HepG2 (cell line): ENCODE measurements around the gene ZNF284. TPM values are rescaled to one million over a fixed set of nuclear protein-coding genes. Genes with fewer than 3 reads are reported as not detected.

Experiments used
- ARNT ChIP-seq: fragments of 450-650 bp; IDR thresholded peaks from 2 replicates; pipeline ENCODE4 v1.6.1; 2017
- ARNT2 ChIP-seq: sonication (generic); formaldehyde crosslinking; IDR thresholded peaks from 2 replicates; pipeline ENCODE4 v1.8.0; 2022; ENCODE audit warnings: mild to moderate bottlenecking, low read depth, missing genetic modification reagents, moderate library complexity
- ATF4 ChIP-seq, 2 experiments: fragments of 450-650 bp in 1 of 2; sonication (generic) in 1 of 2; formaldehyde crosslinking; IDR thresholded peaks; 2 replicates each; pipeline versions ENCODE4 v1.5.0 to v1.8.0; 2020 to 2022; ENCODE audit warnings: mild to moderate bottlenecking in 1 of 2, missing genetic modification reagents in 1 of 2
- ELF1 ChIP-seq: sonication (generic); formaldehyde crosslinking; IDR thresholded peaks from 2 replicates; pipeline ENCODE4 v1.4.0; 2020; ENCODE audit warnings: missing genetic modification reagents
- MXI1 ChIP-seq: IDR thresholded peaks from 3 replicates; pipeline ENCODE4 v1.6.1; 2012; ENCODE audit warnings: low read depth, low read length, inconsistent platforms, borderline replicate concordance
- SNAPC2 ChIP-seq: sonication (generic); formaldehyde crosslinking; IDR thresholded peaks from 2 replicates; pipeline ENCODE4 v1.8.1; 2022; ENCODE audit warnings: mild to moderate bottlenecking, missing genetic modification reagents
- SRSF4 ChIP-seq: fragments of 200-400 bp; formaldehyde crosslinking; IDR thresholded peaks from one replicate; pipeline ENCODE4 v1.6.1; 2018; ENCODE audit warnings: mild to moderate bottlenecking, low read depth, low read length, moderate library complexity; ENCODE audit not compliant: poor library complexity, severe bottlenecking
- ZNF143 ChIP-seq: sonication (generic); formaldehyde crosslinking; IDR thresholded peaks from 2 replicates; pipeline ENCODE4 v1.4.0; 2020; ENCODE audit warnings: missing genetic modification reagents
- ZNF383 ChIP-seq: sonication (generic); formaldehyde crosslinking; IDR thresholded peaks from 2 replicates; pipeline ENCODE4 v1.4.0; 2020; ENCODE audit warnings: missing genetic modification reagents, mild to moderate bottlenecking, borderline replicate concordance
- ZNF556 ChIP-seq: sonication (generic); formaldehyde crosslinking; IDR thresholded peaks from 2 replicates; pipeline ENCODE4 v1.4.0; 2020; ENCODE audit warnings: mild to moderate bottlenecking, missing genetic modification reagents, borderline replicate concordance
- ZNF7 ChIP-seq: IDR thresholded peaks from 2 replicates; pipeline ENCODE4 v1.6.1; 2016; ENCODE audit warnings: missing biosample characterization, missing genetic modification reagents
- polyA plus RNA-seq, 8 experiments: library from polyadenylated mRNA; depleted of rRNA in 3 of 8; stranded (reverse) in 7 of 8; unstranded in 1 of 8; fragments of >200 nt; fragmentation: Illumina TruSeq in 4 of 8; extraction: Trizol in 4 of 8; gene quantifications; 2 replicates each; pipeline versions ENCODE4 v1.2.1 to v1.2.3, GENCODE V29; 2011 to 2016; ENCODE audit warnings: low read depth in 4 of 8, missing spikeins in 1 of 8, mixed read lengths in 1 of 8; ENCODE audit not compliant: insufficient read depth in 1 of 8
- total RNA-seq, 5 experiments: library from RNA; depleted of rRNA; stranded (reverse); fragments of >200 nt; fragmentation: Illumina TruSeq; extraction: Trizol; gene quantifications; 2 replicates each; pipeline ENCODE4 v1.2.3, GENCODE V29; 2016; ENCODE audit warnings: low read depth in 1 of 5
- TF ChIP-seq, protein P1 (sequence below): sonication (generic); formaldehyde crosslinking; IDR thresholded peaks from 2 replicates; pipeline ENCODE4 v1.5.0; 2020; ENCODE audit warnings: mild to moderate bottlenecking, missing genetic modification reagents, borderline replicate concordance
- TF ChIP-seq, protein P2 (sequence below): sonication (generic); formaldehyde crosslinking; IDR thresholded peaks from 2 replicates; pipeline ENCODE4 v1.5.1; 2020; ENCODE audit warnings: mild to moderate bottlenecking, missing genetic modification reagents, moderate library complexity

The ZNF284 gene
- total and polyA plus RNA-seq, 2 of the 13 experiments (the other 11 are each of a cell fraction or from before 2014, with no cell fraction given), result 1.2 to 2.3 TPM

DNA sequence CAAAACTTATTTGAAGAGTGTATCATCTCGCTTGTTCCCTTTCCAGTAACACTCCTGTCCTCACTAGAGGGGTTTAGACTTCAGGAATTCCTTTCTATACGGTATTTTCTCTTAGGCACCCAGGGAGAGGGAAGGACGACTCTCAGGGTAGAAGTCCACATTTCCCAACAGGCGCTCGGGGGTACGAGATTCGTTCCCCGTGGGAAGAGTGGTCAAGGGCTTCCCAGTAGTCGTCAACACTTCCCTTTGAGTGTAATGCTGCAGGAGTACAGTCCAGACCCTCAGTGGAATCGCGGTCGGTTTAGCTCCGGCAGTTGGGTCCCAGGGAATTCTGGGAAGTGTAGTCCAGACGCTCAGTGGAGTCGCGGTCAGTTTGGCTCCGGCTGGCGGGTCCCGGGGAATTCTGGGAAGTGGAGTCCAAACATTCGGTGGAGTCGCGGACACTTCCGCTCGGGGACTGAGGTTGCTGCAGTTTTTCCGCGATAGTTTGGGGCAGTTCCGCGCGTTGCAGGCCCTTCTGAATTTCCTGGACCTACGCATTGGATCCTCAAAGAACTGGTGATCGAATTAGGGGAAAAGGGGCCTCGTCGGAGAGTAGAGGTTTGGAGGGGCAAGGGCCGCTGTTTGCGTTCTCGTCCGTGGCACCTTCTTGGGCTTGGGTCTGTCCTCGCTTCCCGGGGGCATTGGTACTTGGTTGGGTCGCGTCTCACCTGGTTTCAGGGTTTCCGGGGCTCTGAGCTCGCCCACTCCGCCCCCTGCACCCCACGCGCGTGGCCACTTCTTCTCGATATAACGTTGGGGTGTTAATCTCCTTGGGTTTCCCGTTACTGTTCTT is 22.2 kb downstream of the ZNF284 start, which contains the start of gene ZNF224 (continued):
- TF ChIP-seq, protein P1, sequence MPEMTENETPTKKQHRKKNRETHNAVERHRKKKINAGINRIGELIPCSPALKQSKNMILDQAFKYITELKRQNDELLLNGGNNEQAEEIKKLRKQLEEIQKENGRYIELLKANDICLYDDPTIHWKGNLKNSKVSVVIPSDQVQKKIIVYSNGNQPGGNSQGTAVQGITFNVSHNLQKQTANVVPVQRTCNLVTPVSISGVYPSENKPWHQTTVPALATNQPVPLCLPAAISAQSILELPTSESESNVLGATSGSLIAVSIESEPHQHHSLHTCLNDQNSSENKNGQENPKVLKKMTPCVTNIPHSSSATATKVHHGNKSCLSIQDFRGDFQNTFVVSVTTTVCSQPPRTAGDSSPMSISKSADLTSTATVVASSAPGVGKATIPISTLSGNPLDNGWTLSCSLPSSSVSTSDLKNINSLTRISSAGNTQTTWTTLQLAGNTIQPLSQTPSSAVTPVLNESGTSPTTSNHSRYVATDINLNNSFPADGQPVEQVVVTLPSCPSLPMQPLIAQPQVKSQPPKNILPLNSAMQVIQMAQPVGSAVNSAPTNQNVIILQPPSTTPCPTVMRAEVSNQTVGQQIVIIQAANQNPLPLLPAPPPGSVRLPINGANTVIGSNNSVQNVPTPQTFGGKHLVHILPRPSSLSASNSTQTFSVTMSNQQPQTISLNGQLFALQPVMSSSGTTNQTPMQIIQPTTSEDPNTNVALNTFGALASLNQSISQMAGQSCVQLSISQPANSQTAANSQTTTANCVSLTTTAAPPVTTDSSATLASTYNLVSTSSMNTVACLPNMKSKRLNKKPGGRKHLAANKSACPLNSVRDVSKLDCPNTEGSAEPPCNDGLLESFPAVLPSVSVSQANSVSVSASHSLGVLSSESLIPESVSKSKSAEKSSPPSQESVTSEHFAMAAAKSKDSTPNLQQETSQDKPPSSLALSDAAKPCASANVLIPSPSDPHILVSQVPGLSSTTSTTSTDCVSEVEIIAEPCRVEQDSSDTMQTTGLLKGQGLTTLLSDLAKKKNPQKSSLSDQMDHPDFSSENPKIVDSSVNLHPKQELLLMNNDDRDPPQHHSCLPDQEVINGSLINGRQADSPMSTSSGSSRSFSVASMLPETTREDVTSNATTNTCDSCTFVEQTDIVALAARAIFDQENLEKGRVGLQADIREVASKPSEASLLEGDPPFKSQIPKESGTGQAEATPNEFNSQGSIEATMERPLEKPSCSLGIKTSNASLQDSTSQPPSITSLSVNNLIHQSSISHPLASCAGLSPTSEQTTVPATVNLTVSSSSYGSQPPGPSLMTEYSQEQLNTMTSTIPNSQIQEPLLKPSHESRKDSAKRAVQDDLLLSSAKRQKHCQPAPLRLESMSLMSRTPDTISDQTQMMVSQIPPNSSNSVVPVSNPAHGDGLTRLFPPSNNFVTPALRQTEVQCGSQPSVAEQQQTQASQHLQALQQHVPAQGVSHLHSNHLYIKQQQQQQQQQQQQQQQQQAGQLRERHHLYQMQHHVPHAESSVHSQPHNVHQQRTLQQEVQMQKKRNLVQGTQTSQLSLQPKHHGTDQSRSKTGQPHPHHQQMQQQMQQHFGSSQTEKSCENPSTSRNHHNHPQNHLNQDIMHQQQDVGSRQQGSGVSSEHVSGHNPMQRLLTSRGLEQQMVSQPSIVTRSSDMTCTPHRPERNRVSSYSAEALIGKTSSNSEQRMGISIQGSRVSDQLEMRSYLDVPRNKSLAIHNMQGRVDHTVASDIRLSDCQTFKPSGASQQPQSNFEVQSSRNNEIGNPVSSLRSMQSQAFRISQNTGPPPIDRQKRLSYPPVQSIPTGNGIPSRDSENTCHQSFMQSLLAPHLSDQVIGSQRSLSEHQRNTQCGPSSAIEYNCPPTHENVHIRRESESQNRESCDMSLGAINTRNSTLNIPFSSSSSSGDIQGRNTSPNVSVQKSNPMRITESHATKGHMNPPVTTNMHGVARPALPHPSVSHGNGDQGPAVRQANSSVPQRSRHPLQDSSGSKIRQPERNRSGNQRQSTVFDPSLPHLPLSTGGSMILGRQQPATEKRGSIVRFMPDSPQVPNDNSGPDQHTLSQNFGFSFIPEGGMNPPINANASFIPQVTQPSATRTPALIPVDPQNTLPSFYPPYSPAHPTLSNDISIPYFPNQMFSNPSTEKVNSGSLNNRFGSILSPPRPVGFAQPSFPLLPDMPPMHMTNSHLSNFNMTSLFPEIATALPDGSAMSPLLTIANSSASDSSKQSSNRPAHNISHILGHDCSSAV (CRISPR knock-in tag), result no peak
- TF ChIP-seq ZNF143, result peak; percentile 96
- peak; percentile 93 for TF ChIP-seq ELF1 (CRISPR knock-in tag)
- TF ChIP-seq ARNT, result no peak
- TF ChIP-seq ATF4 (CRISPR knock-in tag; IDR thresholded peaks at IDR 0.05), result no peak
- no peak for TF ChIP-seq ZNF383
- TF ChIP-seq ARNT2 (CRISPR knock-in tag), result no peak
- 0 out of 2 replicates have a peak, but pooled peaks have one; percentile 68 for TF ChIP-seq SNAPC2 (CRISPR knock-in tag)
- TF ChIP-seq ZNF556 (CRISPR knock-in tag), result no peak
- TF ChIP-seq, protein P2, sequence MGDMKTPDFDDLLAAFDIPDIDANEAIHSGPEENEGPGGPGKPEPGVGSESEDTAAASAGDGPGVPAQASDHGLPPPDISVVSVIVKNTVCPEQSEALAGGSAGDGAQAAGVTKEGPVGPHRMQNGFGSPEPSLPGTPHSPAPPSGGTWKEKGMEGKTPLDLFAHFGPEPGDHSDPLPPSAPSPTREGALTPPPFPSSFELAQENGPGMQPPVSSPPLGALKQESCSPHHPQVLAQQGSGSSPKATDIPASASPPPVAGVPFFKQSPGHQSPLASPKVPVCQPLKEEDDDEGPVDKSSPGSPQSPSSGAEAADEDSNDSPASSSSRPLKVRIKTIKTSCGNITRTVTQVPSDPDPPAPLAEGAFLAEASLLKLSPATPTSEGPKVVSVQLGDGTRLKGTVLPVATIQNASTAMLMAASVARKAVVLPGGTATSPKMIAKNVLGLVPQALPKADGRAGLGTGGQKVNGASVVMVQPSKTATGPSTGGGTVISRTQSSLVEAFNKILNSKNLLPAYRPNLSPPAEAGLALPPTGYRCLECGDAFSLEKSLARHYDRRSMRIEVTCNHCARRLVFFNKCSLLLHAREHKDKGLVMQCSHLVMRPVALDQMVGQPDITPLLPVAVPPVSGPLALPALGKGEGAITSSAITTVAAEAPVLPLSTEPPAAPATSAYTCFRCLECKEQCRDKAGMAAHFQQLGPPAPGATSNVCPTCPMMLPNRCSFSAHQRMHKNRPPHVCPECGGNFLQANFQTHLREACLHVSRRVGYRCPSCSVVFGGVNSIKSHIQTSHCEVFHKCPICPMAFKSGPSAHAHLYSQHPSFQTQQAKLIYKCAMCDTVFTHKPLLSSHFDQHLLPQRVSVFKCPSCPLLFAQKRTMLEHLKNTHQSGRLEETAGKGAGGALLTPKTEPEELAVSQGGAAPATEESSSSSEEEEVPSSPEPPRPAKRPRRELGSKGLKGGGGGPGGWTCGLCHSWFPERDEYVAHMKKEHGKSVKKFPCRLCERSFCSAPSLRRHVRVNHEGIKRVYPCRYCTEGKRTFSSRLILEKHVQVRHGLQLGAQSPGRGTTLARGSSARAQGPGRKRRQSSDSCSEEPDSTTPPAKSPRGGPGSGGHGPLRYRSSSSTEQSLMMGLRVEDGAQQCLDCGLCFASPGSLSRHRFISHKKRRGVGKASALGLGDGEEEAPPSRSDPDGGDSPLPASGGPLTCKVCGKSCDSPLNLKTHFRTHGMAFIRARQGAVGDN, result peak; percentile 57
- no peak for TF ChIP-seq ZNF7 (CRISPR knock-in tag)
- TF ChIP-seq MXI1, result peak; percentile 70; the same call in 1 of the 3 replicates
- no peak for TF ChIP-seq SRSF4
